CD4-positive, alpha-beta T cell treated with Interleukin-10 for 1 hour (primary cell): Measurements from ENCODE around the gene FICD.
"Not testable (repeated sequence)": the region's sequence is repeated elsewhere in the genome, so short reads cannot be mapped to it uniquely, and the experiment has no call there.

Experiments used
- DNase-seq: peaks from one replicate; pipeline ENCODE4 v3.0.0-alpha.2; 2020

Gene FICD

GRCh38 chr12:108538616-108539195, 23.6 kb downstream of the FICD start:
- no peak for DNase-seq

GRCh38 chr12:108542320-108542719, 27.2 kb downstream of the FICD start:
- DNase-seq = no peak

- no peak for DNase-seq
These were observed 28.6 kb downstream of the FICD start for GRCh38 chr12:108543652-108544051.

GRCh38 chr12:108547686-108548085, 32.6 kb downstream of the FICD start:
- DNase-seq = no peak

- DNase-seq = no peak
These were observed 34.0 kb downstream of the FICD start for GRCh38 chr12:108548954-108549521.

GRCh38 chr12:108551535-108551934, 36.5 kb downstream of the FICD start:
- DNase-seq = no peak

GRCh38 chr12:108553799-108554198, 38.7 kb downstream of the FICD start:
- no peak for DNase-seq

- DNase-seq = not testable (repeated sequence)
These were observed 40.3 kb downstream of the FICD start for GRCh38 chr12:108555383-108555782.

GRCh38 chr12:108559007-108559655, 44.1 kb downstream of the FICD start:
- DNase-seq = no peak

- no peak for DNase-seq
These were observed 44.7 kb downstream of the FICD start for GRCh38 chr12:108559748-108560147.

- no peak for DNase-seq
These were observed 45.2 kb downstream of the FICD start for GRCh38 chr12:108560321-108560721.

GRCh38 chr12:108560752-108561719, 46.0 kb downstream of the FICD start, which contains the start of gene SART3:
TSS of gene SART3 (minus strand) at chr12:108561173. CDS start at chr12:108561154, 19 bp downstream.
- DNase-seq = peak; percentile 91

- peak; percentile 19 for DNase-seq
These were observed 46.8 kb downstream of the FICD start for GRCh38 chr12:108561852-108562347.

- DNase-seq = peak; percentile 99
These were observed 47.5 kb downstream of the FICD start, which contains the start of gene ISCU for GRCh38 chr12:108562348-108563135. TSS of gene ISCU (plus strand) at chr12:108562596. CDS start at chr12:108562623, 27 bp downstream.

- peak; percentile 91 for DNase-seq
These were observed 48.2 kb downstream of the FICD start for GRCh38 chr12:108563136-108563803.

- no peak for DNase-seq
These were observed 48.7 kb downstream of the FICD start for GRCh38 chr12:108563804-108564151.

GRCh38 chr12:108564724-108565123, 49.6 kb downstream of the FICD start:
- no peak for DNase-seq

GRCh38 chr12:108565146-108565545, 50.1 kb downstream of the FICD start:
- no peak for DNase-seq

- peak; percentile 63 for DNase-seq
These were observed 50.9 kb downstream of the FICD start for GRCh38 chr12:108565976-108566375.

GRCh38 chr12:108566452-108566851, 51.4 kb downstream of the FICD start:
- no peak for DNase-seq
